Diencephalon (tissue), 1 donor: ENCODE data around the gene DPP3. TPM values are rescaled to one million over a fixed set of nuclear protein-coding genes. Genes with fewer than 3 reads are reported as not detected.

ENCODE experiments used
- small RNA-seq: library from RNA; depleted of rRNA; stranded (forward); fragments of <200 nt; gene quantifications from one replicate; pipeline ENCODE3, GENCODE V24; 2014
- total RNA-seq: library from RNA; depleted of rRNA; stranded (reverse); fragments of >200 nt; gene quantifications from one replicate; pipeline ENCODE4 v1.2.3, GENCODE V29; 2014

The DPP3 gene, protein sequence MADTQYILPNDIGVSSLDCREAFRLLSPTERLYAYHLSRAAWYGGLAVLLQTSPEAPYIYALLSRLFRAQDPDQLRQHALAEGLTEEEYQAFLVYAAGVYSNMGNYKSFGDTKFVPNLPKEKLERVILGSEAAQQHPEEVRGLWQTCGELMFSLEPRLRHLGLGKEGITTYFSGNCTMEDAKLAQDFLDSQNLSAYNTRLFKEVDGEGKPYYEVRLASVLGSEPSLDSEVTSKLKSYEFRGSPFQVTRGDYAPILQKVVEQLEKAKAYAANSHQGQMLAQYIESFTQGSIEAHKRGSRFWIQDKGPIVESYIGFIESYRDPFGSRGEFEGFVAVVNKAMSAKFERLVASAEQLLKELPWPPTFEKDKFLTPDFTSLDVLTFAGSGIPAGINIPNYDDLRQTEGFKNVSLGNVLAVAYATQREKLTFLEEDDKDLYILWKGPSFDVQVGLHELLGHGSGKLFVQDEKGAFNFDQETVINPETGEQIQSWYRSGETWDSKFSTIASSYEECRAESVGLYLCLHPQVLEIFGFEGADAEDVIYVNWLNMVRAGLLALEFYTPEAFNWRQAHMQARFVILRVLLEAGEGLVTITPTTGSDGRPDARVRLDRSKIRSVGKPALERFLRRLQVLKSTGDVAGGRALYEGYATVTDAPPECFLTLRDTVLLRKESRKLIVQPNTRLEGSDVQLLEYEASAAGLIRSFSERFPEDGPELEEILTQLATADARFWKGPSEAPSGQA
- 51.7 TPM for total RNA-seq

GRCh38 chr11:66480117-66480938 lies at the start of gene DPP3:
DPP3 (plus strand) TSS chr11:66480434; CDS start chr11:66482201, 1,767 bp downstream.

GRCh38 chr11:66438504-66439466 lies 41.4 kb upstream of the DPP3 start, which contains the start of gene MRPL11:
MRPL11 (minus strand) TSS chr11:66438848; CDS start chr11:66438754, 94 bp downstream.

DNA sequence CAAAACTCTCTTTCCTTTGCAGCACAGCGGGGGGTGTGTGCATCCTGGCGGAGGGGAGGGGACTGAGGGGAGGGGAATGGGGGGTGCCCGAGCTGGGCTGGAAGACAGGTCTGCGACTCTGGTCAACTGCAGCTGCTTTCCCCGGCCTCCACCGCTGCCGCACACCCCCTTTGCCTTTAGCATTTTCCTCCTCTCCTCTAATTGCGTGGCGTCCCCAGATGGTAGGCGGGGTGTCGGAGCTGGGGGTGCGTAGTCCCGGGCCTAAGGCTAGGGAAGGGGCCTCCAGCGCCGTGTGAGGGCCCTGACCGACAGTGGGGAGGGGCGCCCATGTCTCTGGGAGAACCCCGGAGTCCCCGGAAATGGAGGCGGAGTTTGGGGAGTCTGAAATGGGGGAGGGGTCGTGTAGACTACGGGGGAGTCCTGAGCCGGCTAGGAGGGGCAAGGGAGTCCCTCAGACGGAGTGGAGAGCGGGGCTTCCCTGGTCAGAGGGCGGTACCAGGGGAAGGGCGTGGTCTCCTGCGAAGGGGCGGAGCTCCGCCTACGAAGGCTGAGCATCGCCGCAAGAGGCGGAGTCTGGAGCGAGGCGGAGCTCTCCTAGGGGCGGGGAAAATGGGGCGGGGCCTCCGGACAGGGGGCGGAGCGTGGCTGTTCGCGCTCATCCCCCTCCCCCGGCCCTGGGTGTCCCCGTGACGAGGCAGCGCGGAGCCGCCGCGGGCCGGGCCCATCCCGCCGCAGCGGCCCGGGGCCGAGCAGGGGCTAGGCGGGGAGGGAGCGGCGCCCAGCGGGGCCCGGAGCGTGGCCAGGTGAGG lies 13.8 kb upstream of the DPP3 start, which contains the start of gene PELI3:
PELI3 (plus strand) TSS at position 681 of the 809 bp plus-strand sequence. CDS start 1,224 bp downstream, outside the sequence.

DNA sequence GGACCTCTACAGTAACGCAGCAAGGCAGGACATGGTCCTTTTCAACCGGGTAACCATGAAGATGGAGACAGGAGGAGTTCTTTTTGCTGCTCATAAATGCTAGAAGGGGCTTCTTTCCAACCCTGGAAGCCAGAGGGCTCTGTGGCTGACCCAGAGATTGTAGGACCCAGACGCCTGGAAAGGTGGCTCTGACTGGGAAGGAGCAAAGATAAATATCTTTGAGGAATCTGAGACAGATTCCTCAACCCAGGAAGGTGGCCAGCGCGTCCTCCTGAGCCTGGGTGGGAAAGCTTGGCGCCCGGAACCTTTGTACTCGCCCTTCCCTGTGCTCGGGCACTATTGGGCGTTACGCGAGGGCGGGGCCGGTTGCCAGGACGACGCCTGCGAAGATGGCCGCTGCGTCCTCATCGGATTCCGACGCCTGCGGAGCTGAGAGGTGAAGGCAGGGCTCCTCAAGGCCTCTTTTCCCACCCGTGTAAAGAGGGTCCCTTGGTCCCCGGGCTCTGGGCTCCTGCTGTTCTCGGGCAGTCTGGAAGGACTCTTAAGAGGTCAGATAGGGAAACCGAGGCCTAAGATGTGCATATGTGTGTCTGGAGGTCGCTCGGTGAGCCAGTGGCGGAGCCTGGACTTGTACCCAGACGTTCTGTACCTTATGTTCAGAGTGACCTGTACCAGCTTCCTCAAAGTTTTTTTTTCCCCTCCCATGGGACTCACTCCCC lies 30.2 kb downstream of the DPP3 start, which contains the start of gene BBS1:
BBS1 (plus strand) TSS at position 365 of the 719 bp plus-strand sequence; CDS start at position 390, 25 bp downstream.

GRCh38 chr11:66545701-66546367 lies 65.6 kb downstream of the DPP3 start, which contains the start of gene ZDHHC24:
ZDHHC24 (minus strand) TSS chr11:66546048; CDS start chr11:66546003, 45 bp downstream.

DNA sequence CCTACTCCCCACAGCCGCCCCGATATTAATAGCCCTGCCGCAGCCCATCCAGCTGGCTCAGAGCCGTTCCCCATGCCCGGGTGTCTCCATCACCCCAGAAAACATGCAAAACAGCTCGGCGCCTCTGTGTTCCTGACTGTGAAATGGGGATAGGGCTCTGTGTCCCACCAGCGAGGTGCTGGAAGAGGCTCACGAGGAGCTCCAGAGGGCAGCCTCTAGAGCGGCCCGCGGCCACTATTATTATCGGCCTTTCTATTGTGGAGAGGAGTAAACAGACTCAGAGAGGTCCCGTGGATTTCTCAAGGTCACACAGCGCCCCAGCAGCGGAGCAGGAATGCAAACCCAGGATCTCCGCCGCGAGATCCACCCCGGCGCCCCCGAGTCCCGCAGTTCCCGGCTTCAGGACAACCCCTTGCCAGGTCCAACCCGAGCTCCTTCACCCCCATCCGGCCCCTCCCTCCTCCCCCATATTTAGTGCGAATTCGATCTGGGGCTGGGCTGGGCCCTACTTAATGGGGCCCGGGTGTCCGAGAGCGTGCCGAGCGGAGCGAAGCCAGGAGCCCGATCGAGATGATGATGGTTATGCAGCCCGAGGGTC lies 66.2 kb downstream of the DPP3 start, which contains the start of gene ACTN3:
ACTN3 (plus strand) TSS at position 536 of the 598 bp plus-strand sequence; CDS start at position 571, 35 bp downstream.

Small RNA genes within 50 kb of the gene (small RNA-seq; reads per million reads assigned to genes)
- not detected for gene RF00416

Other genes with a start within 250 kb of the DPP3 start
- 34.6 TPM for gene KLC2, start 222.7 kb upstream of the DPP3 start, total RNA-seq
- gene RAB1B, start 211.8 kb upstream of the DPP3 start, total RNA-seq: 35.8 TPM
- 94.8 TPM for gene CNIH2, start 202.3 kb upstream of the DPP3 start, total RNA-seq
- 27.7 TPM for gene YIF1A, start 191.3 kb upstream of the DPP3 start, total RNA-seq
- gene TMEM151A, start 188.5 kb upstream of the DPP3 start, total RNA-seq: 23.5 TPM
- 1.6 TPM for gene CD248, start 163.4 kb upstream of the DPP3 start, total RNA-seq
- 1.4 TPM for gene RIN1, start 144.0 kb upstream of the DPP3 start, total RNA-seq
- 10.6 TPM for gene BRMS1, start 135.3 kb upstream of the DPP3 start, total RNA-seq
- 117 TPM for gene B4GAT1, start 132.8 kb upstream of the DPP3 start, total RNA-seq
- 2.1 TPM for gene SLC29A2, start 108.7 kb upstream of the DPP3 start, total RNA-seq
- gene NPAS4, start 59.4 kb upstream of the DPP3 start, total RNA-seq: 1.6 TPM
- 19.4 TPM for gene MRPL11, start 41.6 kb upstream of the DPP3 start, total RNA-seq
- 15.0 TPM for gene PELI3, start 13.5 kb upstream of the DPP3 start, total RNA-seq
- 58.8 TPM for gene BBS1, start 30.2 kb downstream of the DPP3 start, total RNA-seq
- gene ZDHHC24, start 65.6 kb downstream of the DPP3 start, total RNA-seq: 7.2 TPM
- gene ACTN3, start 66.5 kb downstream of the DPP3 start, total RNA-seq: 0.23 TPM
- gene CTSF, start 88.2 kb downstream of the DPP3 start, total RNA-seq: 46.8 TPM
- gene CCDC87, start 112.6 kb downstream of the DPP3 start, total RNA-seq: 1.2 TPM
- 20.8 TPM for gene CCS, start 112.8 kb downstream of the DPP3 start, total RNA-seq
- 45.0 TPM for gene RBM14, start 136.2 kb downstream of the DPP3 start, total RNA-seq
- gene RBM4, start 158.3 kb downstream of the DPP3 start, total RNA-seq: 122 TPM
- gene RBM4B, start 197.5 kb downstream of the DPP3 start, total RNA-seq: 67.6 TPM
- 97.3 TPM for gene SPTBN2, start 248.8 kb downstream of the DPP3 start, total RNA-seq